Esophagus squamous epithelium (tissue), 4 donors: ENCODE measurements around the gene LRRC4.

Experiments
- CTCF ChIP-seq, 6 experiments: fragments of 450-650 bp in 4 of 6; fragments of 200-600 bp in 2 of 6; sonication (generic) in 2 of 6; IDR thresholded peaks; one replicate each; pipeline ENCODE4 v1.5.1; 2016 to 2019; ENCODE audit warnings: antibody characterized with exemption in 6 of 6, mild to moderate bottlenecking in 4 of 6, moderate library complexity in 4 of 6
- POLR2A ChIP-seq, 4 donors: fragments of 450-650 bp; IDR thresholded peaks; one replicate each; pipeline ENCODE4 v1.6.1; 2017; ENCODE audit warnings: antibody characterized with exemption in 4 of 4, mild to moderate bottlenecking in 4 of 4, moderate library complexity in 3 of 4

DNA sequence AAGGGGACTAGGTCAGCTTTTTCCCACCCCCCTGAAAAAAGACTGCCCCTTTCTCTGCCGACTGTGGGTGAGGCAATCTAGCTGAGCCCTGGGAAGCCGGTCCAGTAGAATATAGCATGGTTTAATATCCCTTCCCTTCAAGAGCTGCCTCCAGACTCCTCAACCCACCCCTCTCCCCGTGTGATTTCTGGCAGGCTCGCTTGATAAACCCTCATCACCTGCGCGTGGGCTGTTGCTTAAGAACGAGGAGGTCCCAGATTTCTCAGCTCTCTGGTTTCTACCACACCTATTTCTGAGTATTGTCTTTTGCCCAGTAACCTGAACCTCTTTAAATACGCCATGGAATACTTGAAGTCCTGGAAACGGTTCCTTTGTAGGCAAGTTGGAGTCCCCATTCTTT lies 2.0 kb upstream of the LRRC4 start:
- TF ChIP-seq CTCF (IDR thresholded peaks at IDR 0.05) (no peak), POLR2A (IDR thresholded peaks at IDR 0.05) (no peak)
